AG04449 (cell line): ENCODE data around the gene LRRC74B.
"Not testable (repeated sequence)": the region's sequence is repeated elsewhere in the genome, so short reads cannot be mapped to it uniquely, and the experiment has no call there.

Experiments
- CTCF ChIA-PET: fragments of 350-600 bp; formaldehyde crosslinking; extraction: SDS; loops from one replicate; lab custom pipeline; 2021; ENCODE audit warnings: antibody characterized with exemption; lab: Yijun Ruan, JAX
- POLR2A ChIA-PET: fragments of 400-600, 350-600 bp; formaldehyde crosslinking; extraction: SDS; loops from one replicate; lab custom pipeline; 2020; ENCODE audit warnings: antibody characterized with exemption, inconsistent platforms; lab: Yijun Ruan, JAX
- DNase-seq: peaks from one replicate; pipeline ENCODE4 v3.0.0-alpha.2; 2010; ENCODE audit warnings: low read depth, low spot score
- H3K4me3 ChIP-seq: 2 replicates; pipeline ENCODE4 v1.5.1; 2011; ENCODE audit warnings: low read depth, mild to moderate bottlenecking, control low read depth, low read length
- TF ChIP-seq, protein P1 (sequence below): IDR thresholded peaks from one replicate; pipeline ENCODE4 v1.5.1; 2011; ENCODE audit warnings: mild to moderate bottlenecking, moderate library complexity, low read length, control low read depth, inconsistent platforms; ENCODE audit not compliant: insufficient read depth; ENCODE audit errors: missing control alignments

LRRC74B gene

DNA sequence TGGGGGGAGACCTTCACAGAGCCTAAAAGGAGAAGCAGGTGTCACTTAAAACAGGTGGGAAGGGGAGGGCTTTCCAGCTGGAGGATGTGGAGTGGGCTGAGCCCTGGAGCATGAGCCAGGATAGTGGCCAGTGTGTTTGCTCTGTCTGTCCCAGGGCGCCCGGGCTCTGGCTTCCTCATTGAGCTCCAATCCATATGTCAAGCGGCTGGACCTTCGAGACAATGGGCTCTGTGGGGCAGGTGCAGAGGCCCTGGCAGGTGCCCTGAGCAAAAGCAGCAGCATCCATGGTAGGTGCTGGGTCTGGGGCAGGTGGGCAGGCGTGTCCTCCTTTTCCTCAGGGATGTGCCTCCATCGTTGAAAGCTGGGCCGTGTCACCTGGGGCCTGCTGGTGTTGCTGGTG is 2.0 kb downstream of the LRRC74B start:
- no peak overlapping the region for H3K4me3 ChIP-seq
- DNase-seq: no peak
- POLR2A ChIA-PET: no interaction called here
- CTCF ChIA-PET: interaction anchor here (0.6 to 1.8 kb wide), 3 partner anchors 9 to 45 kb away, joined by 3 to 5 read pairs (median 3); partner anchors contain the start of gene SLC7A4
- TF ChIP-seq, protein P1, sequence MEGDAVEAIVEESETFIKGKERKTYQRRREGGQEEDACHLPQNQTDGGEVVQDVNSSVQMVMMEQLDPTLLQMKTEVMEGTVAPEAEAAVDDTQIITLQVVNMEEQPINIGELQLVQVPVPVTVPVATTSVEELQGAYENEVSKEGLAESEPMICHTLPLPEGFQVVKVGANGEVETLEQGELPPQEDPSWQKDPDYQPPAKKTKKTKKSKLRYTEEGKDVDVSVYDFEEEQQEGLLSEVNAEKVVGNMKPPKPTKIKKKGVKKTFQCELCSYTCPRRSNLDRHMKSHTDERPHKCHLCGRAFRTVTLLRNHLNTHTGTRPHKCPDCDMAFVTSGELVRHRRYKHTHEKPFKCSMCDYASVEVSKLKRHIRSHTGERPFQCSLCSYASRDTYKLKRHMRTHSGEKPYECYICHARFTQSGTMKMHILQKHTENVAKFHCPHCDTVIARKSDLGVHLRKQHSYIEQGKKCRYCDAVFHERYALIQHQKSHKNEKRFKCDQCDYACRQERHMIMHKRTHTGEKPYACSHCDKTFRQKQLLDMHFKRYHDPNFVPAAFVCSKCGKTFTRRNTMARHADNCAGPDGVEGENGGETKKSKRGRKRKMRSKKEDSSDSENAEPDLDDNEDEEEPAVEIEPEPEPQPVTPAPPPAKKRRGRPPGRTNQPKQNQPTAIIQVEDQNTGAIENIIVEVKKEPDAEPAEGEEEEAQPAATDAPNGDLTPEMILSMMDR: no peak

DNA sequence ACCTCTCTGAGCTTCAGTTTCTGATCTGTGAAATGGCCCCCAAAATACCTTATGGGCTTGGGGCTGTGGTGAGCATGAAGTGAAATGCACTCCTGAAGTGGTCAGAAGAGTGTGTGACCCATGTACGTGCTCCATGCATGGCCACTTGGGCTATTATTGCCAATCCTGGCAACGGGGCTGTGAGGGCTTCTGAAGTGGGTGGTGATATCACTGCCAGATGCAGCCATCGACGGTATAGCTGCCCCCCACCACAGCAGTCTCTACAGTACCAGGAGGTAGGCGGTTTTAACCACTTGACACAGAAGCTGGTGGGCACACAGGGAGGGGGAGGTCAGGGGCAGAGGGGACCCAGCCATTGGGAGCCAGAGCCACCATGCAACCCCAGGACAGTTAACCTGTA is 2.7 kb downstream of the LRRC74B start:
- CTCF ChIA-PET: interaction anchor here (1.0 kb wide), 1 partner anchor 16 kb away, joined by 3 read pairs; the partner anchor contains the start of gene SLC7A4
- DNase-seq, H3K4me3 ChIP-seq, POLR2A ChIA-PET: not testable (repeated sequence)

DNA sequence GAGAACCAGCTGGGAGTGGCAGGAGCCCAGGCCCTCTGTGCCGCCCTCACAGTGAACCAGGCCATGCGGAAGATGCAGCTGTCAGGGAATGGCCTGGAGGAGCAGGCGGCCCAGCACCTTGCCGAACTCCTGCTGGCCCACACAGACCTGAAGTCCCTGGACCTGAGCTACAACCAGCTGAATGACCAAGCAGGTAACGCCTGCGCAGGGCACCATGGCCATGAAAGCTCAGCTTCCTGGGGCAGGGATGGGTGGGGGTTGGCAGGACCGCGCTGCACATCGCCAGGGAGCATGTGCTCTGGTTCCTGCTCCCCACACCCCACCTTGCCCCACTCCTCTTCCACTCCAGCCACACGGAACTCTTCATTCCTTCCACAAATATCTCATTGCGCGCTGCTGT is 3.2 kb downstream of the LRRC74B start:
- POLR2A ChIA-PET, DNase-seq, CTCF ChIA-PET, H3K4me3 ChIP-seq: not testable (repeated sequence)

DNA sequence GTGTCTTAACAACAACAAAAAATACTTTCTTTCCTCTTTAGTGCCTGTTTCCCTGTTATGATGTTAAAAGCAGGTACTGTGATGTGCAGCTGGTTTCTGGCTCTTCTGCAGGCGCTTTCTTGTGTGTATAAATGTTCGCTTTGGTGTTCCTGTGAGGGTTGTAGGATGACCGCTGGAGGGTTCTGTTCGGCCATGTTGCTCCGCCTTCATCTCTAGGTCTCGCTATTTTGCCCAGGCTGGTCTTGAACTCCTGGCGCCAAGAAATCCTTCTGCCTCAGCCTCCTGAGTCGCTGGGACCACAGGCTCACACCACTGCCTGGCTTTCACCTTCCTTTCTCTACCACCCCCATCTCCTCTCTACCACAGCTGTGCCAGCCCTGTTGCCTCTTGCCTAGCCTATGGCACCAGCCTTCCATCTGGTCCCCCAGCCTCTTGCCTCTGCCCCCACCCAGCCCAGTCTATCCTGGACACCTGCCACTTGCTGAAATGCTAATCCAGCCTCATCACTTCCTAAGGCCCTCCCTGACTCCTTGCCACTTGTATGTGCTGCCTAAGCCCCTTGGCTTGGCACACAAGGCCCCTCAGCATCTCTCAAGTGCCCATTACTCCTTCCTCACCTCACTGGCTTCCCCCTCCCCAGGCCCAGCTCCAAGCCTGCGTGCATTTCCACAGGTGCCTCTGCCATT is 5.5 kb downstream of the LRRC74B start:
- ChIA-PET POLR2A (no interaction called here), CTCF (interaction anchor here (1.1 kb wide), 1 partner anchor 15 kb away, joined by 3 read pairs; no protein-coding TSS in a partner anchor)
- H3K4me3 ChIP-seq: no peak overlapping the region
- no peak for DNase-seq
- TF ChIP-seq, protein P1: no peak

DNA sequence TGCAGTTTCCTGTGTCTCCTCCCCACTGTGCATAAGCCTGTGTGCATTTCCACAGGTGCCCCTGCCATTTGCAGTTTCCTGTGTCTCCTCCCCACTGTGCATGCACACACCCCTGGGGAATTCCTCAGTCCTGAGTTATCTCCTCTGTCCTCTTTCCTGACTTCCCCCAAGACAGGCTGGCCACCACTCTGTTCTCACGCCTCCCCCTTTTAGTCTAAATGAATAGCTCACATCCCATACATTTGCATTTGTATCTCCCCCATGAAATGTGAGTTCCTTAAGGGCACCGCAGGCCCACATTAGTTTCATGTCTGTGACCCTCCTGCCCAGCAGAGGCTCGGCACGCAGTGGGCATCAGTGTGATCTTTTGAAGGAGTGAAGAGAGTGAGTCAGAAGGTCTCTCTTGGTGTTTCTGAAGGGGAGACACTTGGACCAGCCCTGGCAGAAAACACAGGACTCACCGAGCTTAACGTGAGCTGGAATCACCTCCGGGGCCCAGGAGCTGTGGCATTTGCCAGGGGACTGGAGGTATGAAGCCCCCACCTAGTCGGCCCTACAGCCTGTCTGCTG is 6.2 kb downstream of the LRRC74B start:
- H3K4me3 ChIP-seq: no peak overlapping the region
- ChIA-PET CTCF (interaction anchor here (1.1 kb wide), 1 partner anchor 14 kb away, joined by 3 read pairs; no protein-coding TSS in a partner anchor), POLR2A (no interaction called here)
- DNase-seq: no peak
- TF ChIP-seq, protein P1: no peak

DNA sequence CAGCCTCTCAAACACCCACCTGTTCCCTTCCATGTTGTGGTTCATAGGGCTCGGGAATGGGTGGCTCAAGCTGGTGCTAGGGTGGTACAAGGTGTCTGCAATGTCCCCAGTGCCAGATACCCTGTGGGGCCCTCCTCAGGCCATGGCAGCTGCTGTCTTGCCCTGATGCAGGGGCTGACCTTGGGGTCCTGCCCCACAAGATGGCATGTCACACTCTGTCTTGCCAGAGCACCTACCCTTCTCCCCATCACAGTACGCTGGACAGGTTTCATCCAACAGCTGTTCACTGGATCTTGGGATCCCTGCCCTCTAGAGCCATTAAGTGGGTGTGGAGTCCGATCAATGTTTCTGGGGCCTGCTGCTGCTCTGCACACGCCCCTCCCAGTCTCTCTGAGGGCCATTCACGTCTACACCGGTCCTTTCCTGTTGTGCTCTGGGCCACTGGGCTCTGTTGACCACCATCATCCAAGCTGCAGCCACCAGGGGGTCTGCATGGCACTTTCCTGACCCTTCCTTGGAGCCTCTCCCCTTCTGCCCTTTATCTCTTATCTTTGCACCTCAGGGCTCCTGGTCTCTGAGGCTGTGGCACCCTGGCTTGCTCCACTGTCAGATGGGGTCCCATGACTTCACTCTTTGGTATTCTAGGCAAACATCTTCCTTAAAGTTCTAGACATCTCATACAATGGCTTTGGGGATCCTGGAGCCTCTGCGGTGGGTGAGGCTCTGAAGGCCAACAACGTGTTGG is 7.1 kb downstream of the LRRC74B start:
- TF ChIP-seq, protein P1: no peak
- DNase-seq: no peak
- POLR2A ChIA-PET: no interaction called here
- no peak overlapping the region for H3K4me3 ChIP-seq
- CTCF ChIA-PET: no interaction called here
